GM19463 (cell line): ENCODE results near the gene TSPAN3.

Experiments used
- ATAC-seq: cut with Tn5 transposase; IDR thresholded peaks from one replicate; pipeline ENCODE4 v1.9.1; 2021; ENCODE audit warnings: mild to moderate bottlenecking, moderate library complexity; ENCODE audit not compliant: unreplicated experiment

TSPAN3 gene

DNA sequence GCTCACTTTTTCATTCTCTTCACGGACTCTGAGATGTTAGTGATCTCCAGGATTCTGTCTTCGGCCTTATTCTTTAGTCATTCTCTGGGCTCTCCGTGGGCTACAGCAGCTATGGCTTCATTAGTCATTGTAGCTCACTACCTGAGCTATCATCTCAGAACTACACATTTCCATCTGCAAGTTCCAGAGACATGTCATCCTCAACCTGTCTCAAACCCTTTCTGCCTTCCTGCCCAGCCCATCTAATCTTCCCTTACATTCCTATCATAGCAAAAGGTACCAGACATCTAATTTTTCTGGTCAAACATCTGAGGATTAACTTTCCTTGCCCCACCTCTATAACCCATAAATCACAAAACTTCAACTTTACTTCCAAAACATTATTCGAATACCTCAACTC, 13.2 kb downstream of the TSPAN3 start:
- no peak for ATAC-seq

DNA sequence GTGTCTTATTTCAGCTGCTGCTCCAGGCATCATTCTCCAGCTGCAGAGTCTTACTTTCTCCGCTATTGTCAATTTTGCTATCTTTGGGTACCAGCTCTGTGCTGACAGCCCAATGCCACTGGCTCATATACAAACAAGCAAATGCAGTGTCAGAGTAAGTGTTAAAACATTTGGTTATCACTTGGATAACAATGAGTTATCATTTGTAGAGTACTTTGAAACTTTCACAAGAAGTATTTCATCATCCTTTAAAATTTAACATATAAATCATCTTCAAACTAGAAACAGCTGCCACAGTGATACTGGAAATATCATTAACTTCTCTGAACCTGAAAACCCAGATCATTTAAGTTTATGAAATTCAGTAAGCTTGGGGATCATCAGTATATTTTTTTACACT, 13.8 kb downstream of the TSPAN3 start:
- no peak for ATAC-seq

DNA sequence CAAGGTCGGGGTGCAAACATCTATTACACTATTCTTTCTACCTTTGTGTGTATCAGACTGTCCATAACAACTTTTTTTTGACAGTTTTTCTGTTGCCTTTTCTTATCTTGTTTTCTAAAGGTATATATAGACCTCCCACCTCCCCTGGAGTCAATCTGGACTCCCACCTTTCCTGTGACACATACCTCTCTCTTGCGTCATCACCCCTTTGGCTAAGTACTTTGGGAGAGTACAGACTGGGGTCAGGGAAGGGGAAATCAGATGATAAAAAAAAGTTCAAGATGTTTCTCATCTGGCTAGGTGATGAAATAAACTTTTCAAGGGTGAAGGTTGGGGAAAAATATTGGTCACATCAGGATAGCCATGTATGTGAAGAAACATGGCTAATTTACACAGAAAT, 17.2 kb downstream of the TSPAN3 start:
- ATAC-seq: no peak

DNA sequence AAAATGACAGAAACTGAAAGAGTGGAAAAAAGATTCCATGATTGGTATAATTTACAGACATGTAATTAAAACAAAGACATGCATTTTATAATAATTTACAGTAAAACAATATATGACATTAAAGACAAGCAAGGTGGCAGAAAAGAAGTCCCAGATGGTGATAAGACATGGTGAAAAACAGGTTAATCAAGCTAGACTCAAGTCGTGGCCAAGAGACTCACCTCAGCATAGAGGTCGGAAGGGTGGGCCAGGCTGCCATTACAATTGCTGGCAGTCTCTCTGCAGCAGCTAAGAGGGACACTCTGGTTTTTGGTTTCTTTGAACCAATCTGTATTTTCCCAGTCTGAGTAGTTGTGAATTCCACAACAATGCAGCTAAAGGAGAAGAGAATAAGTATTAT, 18.4 kb downstream of the TSPAN3 start:
- ATAC-seq: no peak

DNA sequence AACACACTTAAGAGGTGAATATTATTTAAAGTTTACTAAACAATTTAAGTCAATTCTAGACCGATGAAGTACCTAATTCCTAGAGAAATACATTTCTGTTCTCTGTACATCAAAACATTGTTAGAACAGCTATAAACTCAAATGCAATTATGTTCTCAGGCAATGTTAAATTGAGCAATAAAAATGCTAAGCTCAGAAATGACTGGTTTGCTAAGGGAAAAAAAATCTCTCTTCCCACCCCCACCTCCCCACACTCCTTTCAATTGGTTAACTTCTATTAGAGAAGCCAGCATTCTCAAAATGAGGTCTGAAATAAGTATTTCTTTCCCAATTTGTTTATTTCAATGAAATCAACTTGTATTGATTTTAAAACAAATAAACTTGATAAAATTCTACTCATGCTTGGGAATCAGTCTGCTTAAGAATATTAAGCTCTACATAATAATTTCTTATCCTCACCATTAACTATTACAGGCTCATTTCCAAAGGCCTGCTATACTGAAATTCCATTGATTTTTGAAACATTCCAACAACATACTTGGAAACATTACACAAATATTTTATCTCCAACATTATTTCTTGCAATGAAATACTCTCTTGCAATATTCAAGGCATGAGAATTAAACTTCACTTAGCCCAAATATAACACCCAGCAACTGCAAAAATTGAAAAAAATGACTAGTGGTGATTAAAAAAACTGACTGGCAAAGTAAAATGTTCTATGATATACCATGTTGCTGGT, 22.6 kb downstream of the TSPAN3 start:
- no peak for ATAC-seq

DNA sequence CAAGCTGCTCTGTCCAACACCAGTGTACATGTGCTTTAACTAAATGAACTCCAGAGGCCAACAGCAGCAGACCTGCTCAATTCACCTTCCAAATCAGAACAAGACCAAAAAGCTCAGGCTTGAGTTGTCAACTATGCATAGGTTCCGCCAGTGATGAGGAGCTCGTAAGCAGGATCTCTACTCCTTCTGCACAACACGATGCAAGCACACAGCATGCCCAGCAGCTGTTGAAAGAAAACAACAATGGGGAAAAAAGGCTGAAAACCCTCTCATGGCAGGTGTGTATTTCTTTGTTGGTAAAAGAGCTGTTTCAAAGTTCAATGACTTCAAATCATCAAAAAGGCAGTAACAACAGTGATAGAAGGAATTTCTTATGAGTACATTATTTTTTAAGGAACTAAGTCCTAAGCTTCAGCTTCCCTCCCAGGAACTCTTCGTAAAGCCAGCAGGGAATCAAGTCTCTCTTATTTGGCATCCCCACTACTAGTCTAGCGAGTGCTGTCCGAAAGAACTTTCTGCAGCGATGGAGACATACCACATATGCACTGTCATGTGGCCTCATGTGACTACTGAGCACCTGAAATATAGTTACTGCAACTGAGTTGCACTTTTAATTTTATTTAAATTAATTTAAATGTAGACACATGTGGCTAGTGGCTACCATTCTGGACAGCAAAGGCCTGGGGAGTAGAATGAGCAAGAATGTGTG, 24.1 kb downstream of the TSPAN3 start:
- ATAC-seq: no peak

DNA sequence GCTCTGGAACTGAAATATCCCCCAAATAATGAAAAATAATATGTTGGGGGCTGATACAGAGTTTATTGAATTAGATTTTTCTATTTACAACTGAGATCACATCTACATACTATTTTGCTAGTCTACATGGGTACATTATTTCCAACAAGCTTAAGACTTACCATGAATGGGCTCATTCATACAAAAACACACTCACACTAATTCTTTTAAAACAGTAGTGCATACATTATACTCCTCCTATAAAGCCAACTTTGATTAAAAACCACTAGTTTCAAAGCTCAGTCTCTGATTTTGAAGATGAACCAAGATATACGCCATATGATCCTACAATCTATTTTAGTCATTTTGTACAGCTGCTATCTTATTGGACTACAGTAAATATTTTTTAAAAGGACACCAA, 24.9 kb downstream of the TSPAN3 start:
- no peak for ATAC-seq

DNA sequence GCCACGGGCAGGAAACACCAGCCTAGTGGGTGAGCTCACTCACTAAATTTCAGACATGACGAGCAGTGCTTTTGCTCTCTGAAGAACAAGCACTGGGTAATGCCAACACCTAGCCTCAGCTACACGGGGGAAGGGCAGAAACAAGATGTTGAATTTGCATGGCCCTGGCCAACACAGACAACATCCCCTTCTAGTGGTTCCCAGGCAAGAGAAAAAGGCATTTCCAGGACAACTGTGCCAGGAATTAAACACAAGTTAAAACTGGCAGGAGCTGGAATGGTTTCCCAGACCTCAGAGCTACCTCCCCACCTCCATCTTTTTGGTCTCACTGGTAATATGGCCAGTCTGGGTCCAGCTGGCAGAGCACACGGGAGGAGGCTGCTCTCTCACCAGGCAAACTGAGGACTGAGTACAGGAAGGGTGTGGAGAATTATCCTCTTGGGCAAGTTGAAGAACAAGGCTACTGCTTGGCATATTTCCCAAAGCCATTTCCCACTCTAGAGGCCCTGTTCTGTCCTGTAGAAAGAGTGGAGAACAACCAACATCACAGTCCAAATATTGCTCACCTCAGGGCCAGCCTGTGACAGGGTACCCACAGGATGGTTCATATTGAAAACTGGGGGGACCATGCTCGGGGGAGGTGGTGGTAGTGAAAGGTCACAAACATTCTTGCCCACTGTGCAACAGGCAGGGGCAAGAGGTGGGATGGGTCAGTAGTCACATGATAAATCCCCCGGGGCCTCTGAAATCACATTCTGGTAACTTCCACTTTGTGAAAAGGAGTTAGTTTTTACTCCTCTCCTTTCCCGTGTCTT, 26.5 kb downstream of the TSPAN3 start:
- ATAC-seq: no peak

DNA sequence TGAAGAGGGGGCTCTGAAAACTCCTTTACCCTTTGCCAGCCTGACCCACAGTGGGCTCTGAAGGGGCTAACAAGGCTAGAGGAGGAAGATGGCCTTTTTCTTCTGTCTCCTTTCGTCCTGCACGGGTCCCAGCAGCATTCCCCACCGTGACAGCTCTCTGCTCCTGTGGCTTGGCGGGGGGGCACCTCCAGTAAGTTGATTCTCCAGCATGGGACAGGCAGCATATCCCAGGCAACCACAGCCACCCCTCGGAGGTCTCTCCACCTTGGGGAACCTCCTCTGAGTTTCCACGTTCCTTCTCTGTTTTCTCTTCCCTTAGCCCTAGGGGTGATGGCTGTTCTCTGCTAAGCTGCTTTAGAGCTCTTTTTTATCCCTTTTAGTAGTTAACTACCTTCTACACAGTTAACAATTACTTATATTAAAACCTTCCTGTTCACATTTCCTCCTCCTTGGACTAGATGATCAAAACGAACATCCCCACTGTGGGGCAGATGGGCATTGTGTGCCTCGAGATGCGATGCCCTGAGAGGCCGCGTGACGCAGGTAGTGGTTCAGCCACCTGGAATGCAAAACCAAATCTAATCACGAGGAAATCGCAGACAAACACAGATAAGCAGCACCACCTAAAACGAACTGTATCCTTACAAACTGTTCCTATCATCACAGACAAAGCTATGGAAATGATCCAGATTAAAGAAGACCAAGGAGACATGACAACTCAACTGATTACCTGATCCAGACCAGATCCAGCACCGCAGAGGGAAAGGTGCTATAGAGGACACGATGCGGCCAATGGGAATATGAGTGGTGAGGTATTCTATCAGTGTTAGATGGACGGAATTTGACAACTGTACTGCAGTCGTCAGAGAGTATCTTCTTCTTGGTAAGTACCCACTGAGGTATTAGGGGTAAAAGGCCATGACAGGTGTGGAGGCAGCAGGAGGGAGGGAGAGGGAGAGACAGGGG, 27.7 kb downstream of the TSPAN3 start:
- ATAC-seq: no peak

DNA sequence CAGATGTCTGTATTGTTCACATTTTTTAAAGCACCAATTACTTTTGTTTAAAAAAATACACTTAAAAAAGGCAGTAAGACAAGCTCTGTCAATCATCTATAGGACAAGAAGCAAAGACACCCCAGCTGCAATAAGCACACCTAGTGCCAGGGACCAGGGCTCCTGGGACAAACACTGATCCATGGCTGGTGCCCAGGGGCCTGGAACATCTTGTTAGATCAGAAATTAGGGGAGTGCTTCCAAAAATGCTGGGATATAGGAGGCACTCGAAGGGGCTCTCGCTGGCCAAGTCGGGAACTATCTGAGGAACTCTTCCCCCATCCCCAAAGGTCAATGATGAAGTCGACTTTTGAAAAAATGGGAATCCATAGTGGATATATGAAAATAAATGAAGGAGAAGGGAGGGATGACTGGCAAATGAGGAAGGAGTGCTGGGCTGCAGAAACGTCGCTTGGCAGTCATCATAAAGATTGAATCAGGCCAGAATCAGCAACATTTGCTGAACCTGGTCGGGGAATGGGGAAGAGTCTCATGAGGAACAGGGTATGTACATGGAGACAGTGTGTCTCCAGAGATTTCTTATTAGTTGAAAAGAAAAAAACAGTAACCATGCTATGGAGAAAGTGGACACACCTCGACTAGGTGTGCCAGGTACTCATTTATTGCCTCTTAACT, 28.5 kb downstream of the TSPAN3 start:
- no peak for ATAC-seq

DNA sequence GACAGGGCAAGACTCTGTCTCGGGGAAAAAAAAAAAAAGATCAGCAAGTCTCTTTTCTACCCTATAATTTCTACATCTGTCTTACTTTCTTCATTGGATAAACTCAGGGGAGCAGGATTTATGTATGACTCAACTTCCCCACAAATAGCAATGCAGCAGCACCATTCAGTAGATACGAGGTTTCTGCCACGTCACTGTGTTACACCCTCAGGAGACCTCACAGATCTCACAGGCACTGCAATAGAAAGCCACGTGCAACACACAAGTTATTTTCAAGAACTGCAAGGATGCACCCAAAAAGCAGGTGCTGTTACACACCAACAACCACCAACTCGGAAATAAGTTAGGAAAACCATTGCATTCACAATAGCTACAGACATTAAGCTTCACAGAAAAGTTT, 30.2 kb downstream of the TSPAN3 start:
- ATAC-seq: no peak

DNA sequence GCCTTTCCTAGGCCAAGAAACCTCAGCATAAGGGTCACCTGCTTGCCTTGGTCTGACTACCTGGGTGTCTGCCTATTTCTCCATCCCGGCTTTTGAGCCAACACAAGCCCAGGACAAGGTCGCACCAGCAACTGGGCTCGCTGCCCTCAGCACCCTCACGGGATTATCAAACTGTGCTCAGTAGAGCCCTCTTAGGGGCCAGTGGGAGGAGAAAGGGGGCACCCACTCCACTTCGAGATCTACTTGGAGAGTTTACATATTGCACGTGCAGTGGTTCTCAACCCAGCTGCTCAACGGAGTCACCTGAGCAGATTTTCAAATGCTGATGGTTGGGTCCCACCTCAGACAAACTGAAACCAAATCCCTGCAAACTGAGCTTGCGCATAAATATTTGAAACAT, 31.1 kb downstream of the TSPAN3 start:
- ATAC-seq: no peak

DNA sequence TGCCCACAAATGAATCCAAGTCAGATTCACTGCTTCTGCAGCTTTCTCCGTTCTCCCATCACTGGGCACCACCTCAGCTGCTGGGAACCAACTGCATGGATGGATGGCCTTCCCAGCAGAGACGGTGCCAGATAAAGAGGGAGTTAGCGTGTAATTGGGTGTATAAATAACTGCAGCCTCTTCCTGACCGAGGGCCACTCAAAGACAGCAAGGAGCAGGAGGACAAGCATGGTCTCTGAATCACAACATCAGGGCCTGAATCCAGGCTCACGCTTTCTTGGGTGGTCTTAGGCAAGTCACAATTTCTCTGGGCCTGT, 31.7 kb downstream of the TSPAN3 start:
- no peak for ATAC-seq

DNA sequence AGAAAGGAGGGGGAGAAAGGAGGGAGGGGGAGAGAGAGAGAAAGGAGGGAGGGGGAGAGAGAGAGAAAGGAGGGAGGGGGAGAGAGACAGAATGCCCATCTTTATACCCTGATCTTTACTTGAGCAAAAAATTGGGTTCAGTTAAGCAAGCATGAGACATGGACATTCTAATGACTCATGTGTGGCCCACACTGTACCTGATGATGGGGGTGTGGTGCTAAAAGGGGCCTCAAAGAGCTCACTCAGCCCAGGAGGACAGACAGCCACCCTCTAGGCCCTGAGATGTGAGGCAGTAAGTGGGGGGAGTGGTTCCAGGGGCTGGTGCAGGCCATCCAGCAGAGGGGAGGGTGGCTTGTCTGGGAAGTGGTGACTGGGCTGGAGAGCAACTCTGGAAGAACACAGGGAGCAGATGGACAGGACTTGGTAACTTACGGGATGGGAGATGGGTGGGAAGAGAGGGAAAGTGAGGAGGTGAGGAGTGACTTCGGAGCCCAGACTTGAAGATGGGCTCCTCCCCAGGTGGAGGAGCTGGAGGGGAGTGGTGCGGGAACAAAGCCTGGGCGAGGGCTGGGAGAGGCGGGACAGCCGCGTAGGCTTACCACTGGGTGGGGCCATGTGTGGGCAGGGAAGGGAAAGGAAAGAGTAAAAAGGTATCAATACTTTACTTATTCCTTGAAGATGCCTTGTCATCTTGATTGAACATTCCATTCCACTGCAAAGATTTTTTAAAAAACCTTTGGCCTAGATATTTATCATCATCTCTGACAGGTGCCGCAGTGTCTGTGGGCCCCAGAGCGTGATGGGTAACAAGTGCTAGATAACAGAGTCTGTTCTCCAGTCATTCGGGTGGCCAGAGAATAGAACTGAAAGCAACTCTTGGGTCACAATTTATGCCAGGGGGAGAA, 32.3 kb downstream of the TSPAN3 start:
- no peak for ATAC-seq

DNA sequence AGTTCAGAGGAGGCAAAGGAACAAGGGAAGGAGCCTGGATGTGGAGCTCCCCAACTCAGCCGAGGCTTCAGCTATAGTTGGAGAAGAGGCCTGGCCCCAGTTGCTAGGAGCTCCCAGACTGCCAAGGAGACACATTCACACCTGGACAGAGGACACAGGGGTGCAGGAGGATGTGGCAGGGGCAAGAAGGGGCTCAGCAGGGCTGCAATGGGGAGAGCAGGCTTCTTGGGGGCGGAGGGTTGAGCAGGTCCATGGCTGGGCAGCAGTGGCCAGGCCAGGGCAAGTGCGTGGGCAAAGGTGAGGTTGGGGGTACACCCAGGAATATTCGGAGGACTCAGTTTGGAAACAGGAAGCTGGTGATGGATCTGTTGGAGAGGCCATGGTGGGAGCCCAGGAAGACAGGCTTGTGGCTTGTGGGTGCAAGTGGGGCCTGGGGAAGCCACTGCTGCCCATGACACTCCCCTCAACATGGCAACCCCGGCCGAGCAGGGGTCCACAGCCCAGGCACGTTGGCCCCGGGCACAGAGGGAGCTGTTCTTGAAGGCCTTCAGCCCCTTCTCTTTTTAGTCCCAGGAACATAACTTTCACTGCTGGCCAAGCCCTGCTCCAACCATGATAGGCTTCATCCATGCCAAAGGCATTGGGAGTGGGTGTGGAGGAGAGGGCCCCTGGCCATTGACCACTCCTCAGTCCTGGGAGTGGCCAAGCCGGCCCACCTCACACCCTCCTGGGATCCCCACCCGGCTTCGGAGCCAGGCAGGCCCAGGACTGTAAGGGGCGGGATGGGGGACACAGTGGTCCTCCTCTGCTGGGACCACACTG, 33.3 kb downstream of the TSPAN3 start:
- no peak for ATAC-seq

DNA sequence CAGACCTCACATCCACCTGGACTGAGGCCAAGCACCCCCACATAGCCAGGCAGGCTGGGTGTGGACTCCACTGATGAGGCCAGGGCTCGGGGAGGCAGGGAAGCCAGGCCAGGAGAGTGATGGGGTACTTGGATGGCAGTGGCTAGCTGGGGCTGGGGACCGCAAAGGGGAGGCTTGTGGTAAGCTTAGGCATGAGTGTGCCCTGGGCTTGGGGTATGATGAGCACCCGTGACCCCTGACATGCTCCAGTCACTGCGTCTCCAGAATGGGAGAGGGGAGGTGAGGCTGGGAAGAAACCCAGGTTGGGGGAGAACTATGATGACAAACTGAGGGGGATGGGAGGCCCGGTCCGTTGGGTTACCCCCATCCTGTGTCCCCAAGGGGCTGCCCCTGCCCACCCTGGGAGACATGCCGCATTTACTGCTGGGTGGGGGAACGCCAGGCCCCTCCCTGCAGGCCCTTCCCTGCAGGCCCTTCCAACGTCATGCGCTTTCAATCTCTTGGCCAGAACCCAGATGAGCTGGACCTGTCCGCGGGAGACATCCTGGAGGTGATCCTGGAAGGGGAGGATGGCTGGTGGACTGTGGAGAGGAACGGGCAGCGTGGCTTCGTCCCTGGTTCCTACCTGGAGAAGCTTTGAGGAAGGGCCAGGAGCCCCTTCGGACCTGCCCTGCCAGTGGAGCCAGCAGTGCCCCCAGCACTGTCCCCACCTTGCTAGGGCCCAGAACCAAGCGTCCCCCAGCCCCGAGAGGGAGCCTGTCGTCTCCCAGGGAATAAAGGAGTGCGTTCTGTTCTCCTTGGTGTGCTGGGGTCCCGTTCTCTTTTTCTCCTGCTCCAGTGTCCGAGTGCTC, 34.1 kb downstream of the TSPAN3 start:
- no peak for ATAC-seq

DNA sequence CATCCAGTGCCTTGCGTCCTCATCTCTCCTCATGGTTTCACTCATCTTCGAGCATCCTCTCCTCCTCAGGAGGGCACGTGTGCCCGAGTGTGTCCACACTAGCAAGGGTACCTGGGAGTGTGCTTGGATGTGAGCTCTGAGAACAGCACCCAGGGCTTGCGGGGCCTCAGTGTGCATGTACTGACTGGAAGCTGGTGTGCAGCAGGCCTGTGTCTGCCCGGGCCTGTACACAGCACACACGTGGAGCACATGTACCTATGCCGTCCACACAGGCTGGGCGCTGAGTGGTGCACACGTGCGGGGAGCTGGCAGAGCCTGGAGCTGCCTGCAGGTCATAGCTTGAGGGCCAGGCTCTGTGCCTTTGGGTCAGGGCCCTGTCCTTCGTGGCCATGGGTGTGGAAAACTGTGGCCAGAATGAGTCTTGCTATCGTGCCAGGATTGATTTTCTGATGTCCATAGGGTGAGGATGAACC, 34.9 kb downstream of the TSPAN3 start:
- no peak for ATAC-seq
